OCI-LY3 (cell line): Measurements from ENCODE around the gene TRMT11.

Source experiments
- CTCF ChIP-seq: fragments of 200-600, 300-600 bp; sonication (generic); IDR thresholded peaks from 2 replicates; pipeline ENCODE4 v1.5.1; 2014; ENCODE audit warnings: antibody characterized with exemption, low read length, low read depth
- EZH2phosphoT487 ChIP-seq: fragments of 200-600 bp; shearing (Covaris generic); IDR thresholded peaks from 2 replicates; pipeline ENCODE4 v1.6.1; 2018; ENCODE audit warnings: antibody characterized with exemption, mixed run types, low read depth

GRCh38 chr6:126020305-126021050, 34.1 kb downstream of the TRMT11 start:
- no peak for TF ChIP-seq CTCF
- TF ChIP-seq EZH2phosphoT487, result no peak
